Measurements from ENCODE around the gene KIF5A.

KIF5A gene

DNA sequence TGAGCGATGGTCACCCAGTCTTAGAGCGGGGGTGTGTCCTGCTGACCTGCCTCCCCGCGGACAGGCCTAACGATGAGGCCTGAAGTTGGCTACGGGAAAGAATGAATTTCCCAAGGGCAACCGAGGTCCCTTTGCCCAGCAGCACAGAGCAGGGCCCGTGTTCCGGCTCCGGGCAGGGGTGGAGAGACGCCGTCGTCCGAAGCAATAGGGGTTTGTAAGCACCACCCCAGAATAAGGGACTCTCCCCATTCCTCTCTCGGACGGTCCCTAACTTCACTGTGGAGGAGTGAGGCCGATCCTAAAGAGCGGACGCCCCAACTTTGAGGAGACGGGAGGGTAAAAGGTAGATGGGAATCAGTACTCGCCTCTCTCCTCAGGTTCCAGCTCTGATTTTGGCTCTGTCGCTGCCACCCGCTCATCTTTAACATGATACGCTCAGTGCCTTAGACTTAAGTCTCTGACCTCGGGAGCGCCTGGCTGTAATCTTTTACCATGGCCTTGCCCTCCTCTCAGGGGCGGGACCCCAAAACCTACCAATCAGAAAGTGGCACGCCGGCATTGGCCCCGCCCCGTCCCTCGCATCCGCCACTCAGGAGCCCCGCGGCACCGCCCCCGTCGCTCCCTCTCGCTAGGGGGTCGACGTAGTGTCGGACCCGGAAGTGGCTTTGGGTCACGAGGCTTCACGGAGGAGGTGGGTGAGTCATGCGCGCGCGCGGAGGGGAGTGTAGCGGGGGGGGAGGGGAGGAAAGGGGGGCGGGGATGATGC, 29.6 kb upstream of the KIF5A start, which contains the start of gene DDIT3:
TSS of gene DDIT3 (minus strand) at position 462 of the 766 bp plus-strand sequence. CDS start 3,108 bp downstream, outside the sequence.
- peak; percentile 100 for DNase-seq

DNA sequence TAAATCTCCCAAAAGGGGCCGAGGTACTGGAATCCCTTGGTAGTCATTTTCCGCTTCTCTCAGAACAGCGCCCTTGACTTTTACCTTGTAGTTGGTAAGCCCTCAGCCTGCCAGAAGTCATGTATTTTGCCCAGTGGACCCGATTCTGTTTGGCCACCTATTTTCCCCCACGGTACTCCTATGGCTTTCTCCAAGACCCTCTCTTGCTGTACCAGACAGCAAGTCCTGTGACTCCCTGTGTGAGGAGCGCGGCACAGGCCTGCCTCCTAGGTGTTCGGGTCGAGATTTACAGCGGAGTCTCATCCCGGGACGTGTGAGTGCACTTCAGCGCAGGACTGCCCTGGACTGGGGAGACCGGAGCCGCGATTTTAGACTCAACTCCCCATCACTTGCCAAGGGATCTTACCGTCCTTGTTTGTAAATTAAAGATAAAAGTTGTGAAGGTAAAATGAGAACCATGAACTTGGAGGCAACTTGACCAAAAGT, 28.3 kb upstream of the KIF5A start:
- DNase-seq = no peak

DNA sequence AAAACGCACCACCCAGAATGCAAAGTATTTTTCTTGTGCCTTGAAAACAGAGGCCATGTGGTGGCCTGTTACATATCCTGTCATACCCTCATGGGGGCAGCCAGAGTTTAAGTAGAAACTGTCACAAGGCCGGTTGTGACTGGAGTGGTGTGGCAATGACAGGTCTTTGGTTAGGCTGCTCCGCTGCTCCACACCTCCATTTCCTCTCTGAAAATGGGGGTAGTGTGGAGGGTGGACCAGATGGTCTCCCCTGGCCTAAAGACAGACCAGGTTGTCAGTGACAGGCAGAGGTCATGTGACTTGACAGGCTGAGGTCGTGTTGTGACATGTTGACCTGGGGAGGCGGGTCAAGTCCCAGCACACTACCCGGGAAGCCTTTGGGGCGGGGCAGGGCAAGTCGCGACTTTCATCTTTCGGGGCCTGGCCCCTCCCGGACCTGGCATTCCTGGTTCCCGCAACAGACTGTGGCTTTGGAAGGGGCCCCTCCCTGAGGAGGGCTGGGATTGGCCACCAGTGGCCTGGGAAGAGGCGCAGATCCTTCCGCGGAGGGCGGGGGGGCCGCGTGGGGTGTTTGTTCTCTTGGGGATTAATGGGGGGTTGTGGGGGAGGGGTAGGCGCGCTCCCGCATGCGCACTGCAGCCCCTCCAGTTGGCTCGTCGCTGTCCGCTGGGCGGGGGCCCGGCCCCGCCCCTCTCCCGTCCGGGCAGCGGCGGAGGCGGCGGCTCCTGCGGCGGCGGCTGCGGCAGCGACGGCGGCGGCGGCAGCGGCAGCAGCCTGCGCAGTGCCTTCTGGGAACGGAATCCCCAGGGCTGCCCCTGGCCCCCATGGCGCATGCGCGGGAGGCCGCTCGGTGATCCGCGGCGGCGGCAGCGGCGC, 27.6 kb upstream of the KIF5A start, which contains the start of gene MBD6:
TSS of gene MBD6 (plus strand) at position 814 of the 876 bp plus-strand sequence. CDS start 1,480 bp downstream, outside the sequence.
- DNase-seq = peak; percentile 94

DNA sequence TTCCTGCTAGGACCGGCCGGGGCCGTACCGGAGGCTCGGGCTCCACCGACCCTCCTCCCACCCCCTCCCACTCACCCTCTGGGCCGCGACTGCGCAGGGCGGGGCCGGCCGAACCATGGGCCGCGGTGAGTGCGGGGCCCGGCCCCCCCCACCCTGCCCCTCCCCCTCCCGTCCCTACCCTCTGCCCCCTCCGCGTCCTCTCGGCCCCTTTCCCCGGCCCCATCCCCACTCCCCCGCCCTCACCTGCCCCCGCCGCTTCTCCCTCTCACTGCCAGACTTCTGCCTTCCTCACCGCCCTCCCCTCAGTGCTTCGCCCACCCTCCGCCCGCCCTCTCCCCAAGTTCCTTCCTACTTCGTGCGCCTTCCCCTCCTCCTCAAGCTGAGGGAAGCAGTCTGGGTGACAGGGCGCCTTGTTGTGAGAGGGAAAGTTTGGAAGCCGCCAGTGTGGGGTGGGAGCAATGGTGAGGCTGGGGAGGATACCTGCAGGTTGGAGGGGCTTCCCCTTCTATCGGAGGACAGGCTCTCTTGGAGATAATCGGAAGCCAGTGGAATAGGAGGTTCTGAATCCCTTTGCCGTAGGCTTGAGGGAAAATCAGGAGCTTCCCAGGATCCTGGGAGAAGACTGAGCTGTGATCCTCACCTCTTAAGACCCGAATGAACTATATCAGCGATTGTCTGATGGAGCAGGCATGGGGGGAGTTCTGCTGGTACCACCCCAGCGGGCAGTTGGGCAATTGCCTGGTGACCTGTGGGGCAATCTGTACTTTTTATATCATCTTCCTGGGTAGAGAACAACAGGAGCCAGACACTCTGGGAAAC, 26.7 kb upstream of the KIF5A start:
- peak; percentile 71 for DNase-seq

DNA sequence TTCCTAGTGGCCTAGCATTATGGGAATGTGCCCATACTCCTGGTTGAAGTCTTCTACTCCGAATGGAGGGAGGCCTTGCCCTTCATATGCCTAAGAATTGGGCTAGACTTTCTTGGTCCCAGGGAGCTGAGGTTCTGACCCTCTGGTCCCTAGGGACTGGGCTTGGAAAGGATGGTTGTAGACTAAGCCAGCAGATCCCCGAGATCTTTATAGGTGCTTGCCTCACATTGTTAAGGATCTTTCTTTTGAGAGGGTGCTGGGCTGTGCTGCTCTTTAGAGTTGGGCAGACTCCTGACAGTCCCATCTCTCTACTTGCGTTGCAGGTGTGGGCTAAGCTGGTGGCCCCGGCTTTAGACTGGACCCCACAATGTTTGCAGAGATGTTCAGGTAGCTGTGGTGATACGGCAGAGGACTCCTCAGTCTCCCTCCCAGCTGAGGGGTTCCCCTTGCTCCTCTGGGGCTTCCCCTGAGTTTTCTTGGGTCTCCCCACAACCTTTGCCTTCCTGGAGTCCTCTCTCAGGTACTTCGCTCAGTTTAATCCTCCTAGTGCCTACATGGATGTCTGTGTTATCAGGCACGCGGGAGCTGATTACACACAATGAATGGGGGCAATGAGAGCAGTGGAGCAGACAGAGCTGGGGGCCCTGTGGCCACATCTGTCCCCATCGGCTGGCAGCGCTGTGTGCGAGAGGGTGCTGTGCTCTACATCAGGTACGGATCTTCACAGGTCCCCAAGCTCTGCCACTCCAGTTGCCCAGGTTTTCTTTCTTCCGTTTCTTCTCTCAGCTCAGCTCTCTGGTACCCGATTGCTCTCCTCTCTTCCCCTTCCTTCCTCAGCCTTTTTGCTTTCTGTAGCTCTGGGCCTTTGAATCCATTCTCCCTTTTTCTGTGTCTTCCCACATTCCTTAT, 25.9 kb upstream of the KIF5A start:
- peak; percentile 35 for DNase-seq

DNA sequence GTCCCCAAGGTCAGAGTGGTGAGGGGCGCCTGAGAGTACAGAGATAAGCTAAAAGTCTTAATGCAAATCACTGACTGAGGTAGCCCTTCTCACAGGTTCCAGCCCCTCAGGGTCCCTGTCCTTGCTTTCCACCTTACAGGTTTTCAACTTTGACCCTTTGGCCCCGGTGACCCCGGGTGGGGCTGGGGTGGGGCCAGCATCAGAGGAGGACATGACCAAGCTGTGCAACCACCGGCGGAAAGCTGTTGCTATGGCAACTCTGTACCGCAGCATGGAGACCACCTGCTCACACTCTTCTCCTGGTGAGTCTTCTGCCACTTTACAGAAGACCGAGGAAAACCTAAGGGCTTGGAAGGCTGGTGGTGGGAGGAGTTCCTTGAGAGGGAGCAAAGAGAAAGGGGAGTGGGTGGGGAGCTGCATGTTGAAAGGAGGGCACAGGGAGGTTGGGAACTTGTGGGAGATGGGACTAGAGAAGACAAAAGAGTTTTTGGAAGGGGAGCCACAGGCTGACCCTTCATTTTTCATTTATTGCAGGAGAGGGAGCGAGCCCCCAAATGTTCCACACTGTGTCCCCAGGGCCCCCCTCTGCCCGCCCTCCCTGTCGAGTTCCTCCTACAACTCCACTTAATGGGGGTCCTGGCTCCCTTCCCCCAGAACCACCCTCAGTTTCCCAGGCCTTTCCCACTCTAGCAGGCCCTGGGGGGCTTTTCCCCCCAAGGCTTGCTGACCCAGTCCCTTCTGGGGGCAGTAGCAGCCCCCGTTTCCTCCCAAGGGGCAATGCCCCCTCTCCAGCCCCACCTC, 24.8 kb upstream of the KIF5A start:
- no peak for DNase-seq

DNA sequence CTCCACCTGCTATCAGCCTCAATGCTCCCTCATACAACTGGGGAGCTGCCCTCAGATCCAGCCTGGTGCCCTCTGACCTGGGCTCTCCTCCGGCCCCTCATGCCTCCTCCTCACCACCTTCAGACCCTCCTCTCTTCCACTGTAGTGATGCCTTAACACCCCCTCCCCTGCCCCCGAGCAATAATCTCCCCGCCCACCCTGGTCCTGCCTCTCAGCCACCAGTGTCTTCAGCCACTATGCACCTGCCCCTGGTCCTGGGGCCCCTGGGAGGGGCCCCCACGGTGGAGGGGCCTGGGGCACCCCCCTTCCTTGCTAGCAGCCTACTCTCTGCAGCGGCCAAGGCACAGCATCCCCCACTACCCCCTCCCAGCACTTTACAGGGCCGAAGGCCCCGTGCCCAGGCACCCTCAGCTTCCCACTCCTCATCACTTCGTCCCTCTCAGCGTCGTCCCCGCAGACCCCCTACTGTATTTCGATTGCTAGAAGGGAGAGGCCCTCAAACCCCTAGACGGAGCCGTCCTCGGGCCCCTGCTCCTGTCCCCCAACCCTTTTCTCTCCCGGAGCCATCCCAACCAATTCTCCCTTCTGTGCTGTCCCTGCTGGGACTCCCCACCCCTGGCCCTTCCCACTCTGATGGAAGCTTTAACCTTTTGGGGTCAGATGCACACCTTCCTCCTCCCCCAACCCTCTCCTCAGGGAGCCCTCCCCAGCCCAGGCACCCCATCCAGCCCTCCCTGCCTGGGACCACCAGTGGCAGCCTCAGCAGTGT, 24.0 kb upstream of the KIF5A start:
- no peak for DNase-seq

DNA sequence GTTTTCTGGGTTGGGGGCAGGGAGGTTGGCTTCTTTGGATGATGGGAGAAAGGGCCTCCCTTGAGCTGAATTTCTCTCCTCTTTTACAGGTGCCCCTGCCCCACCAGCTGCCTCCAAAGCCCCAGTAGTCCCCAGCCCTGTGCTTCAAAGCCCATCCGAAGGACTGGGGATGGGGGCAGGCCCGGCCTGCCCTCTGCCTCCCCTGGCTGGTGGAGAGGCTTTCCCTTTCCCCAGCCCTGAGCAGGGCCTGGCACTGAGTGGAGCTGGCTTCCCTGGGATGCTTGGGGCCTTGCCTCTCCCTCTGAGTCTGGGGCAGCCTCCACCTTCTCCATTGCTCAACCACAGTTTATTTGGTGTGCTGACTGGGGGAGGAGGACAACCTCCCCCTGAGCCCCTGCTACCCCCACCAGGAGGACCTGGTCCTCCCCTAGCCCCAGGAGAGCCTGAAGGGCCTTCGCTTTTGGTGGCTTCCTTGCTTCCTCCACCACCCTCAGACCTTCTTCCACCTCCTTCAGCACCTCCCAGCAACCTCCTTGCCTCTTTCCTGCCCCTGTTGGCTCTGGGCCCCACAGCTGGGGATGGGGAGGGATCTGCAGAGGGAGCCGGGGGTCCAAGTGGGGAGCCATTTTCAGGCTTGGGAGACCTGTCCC, 23.2 kb upstream of the KIF5A start:
- DNase-seq = no peak

DNA sequence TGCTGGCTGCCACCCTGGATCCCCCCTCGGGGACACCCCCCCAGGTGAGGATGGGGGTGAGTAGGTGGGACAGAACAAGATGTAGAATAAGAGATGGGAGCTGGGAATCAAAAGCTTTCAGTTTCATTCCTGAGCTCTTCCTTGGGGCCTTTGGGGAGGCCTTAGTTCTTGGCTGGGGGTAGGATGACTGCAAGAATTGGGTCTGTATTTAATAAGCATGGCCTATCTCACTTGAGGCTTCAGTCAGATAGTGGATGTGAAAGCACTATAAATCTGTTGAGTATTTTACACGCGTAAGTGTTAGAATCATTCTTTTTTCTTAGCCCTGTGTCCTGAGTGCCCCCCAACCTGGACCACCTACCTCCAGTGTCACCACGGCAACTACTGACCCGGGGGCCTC, 22.7 kb upstream of the KIF5A start:
- DNase-seq = no peak

DNA sequence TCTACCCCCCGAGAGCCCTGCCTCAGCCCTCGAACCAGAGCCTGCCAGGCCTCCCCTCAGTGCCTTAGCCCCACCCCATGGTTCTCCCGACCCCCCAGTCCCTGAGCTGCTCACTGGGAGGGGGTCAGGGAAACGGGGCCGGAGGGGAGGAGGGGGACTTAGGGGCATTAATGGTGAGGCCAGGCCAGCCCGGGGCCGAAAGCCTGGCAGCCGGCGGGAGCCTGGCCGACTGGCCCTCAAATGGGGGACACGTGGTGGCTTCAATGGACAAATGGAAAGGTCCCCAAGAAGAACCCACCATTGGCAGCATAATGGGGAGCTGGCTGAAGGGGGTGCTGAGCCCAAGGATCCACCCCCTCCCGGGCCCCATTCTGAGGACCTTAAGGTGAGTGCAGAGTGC, 21.7 kb upstream of the KIF5A start:
- no peak for DNase-seq

DNA sequence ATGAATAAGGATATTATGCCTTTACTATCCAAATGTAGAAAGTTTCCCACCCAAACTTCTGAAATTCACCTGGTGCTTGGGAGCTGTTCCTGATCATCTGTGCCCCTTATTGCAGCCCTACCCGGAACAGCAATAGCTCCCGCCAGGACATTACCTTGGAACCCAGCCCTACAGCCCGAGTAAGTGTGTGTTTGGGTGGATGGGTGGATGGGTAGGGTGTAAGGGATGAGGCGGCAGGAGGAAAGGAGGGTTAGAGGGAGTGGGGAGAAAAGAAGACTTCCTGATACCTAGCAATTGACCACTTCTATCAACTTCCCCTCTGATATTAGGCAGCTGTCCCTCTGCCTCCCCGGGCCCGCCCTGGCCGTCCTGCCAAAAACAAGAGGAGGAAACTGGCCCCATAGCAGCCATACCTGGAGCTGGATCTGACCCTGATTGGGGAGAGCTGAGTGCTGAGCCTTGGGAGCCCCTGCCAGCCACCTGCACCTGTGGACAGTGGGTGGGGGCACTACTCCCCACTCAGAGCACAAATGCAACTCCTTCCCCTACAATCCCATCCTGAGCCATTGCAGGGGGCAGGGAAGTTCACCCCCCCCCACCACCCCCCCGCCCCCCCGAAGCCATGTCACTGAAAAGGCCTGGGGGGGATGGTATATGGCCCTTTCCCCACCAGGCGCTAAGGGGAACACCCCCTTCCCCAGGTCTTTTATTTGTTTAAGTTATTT, 20.9 kb upstream of the KIF5A start:
- no peak for DNase-seq

DNA sequence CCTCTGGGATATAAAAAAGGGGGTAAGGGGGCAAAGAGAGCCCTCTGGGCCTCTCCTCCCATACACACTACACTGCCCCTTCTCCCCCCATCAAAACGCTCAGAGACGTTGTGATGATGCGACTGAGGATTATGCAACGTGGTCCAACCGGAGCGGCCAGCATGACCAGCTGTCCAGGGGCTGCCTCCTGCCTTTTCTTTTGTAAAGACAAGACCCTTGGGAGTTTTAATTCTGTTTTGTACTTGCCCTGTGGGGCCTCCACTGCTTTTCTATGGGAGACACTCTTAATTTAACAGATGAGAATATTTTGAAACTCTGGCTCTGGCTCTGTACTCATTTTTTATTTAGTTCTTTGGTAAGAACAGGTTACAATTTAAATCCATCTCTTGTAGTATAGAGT, 20.0 kb upstream of the KIF5A start:
- no peak for DNase-seq

DNA sequence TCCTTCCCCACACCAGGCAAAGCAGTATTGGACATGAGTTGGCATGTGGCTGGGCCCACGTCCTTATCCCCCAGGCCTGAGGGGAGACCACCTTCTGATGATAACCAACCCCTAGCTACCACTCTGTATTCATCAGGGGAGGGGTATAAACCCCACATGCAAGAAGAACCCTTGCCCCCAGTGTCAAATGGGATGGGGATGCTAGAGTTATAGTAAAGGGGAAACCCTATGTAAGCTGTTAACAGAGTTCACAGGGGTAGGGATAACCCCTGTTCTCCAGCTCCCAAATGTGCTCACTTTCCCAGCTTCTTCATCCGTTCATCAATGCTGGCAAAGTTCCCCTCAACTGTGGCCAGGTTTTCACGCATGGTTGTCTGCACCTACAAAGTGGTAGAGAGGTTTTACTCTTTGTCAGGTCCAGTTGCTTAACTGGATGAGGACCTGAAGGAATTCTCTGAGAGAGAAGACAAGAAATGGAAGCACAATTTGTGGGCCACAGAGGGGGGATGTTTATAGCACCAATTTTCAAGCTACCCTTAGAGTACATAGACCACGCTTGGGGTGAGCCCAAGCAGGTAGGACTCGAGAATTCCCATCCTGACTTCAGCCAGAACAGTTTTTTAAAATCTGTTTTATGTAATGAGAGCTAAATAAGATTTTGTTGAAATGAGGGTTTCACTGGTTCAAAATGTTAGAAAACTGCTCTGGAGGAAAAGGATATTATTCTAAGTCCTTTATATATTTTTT, 19.3 kb upstream of the KIF5A start:
- no peak for DNase-seq

DNA sequence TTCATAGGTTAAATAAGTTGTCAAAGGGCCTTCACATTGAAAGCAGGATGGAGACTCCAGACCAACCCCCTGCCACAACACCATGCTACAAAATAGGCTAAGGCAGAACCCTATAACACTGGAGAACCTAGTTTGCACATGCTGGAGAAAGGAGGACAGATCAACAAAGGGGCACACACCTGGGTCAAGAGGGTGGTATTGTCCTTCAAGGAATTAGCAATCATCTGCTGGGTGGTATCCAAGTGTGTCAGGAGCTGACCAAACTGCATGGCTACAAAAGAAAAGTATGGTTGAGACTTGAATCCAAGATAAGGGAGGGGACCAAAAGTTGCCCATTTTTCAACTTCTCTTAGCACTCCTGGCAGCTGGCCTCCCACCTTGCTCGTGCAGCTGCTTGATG, 18.0 kb upstream of the KIF5A start:
- DNase-seq = no peak

DNA sequence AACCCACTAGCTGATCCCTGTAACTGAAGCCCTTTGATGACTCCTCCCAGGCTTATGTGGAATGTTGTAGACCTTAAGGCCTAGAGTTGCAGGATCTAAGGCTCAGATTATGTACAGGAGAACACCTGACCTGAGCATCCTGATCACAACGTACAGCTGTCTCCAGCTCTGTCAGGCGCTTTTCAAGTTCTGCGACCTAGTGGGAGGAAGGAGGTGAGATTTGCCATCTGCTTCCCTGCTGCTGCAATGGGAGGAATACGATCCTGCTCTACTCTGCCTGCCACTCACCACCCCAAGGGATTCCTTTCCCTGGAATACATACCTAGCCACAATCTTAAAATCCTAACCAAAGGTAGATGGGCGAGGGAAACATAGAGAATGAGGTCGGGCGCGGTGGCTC, 16.7 kb upstream of the KIF5A start:
- no peak for DNase-seq

DNA sequence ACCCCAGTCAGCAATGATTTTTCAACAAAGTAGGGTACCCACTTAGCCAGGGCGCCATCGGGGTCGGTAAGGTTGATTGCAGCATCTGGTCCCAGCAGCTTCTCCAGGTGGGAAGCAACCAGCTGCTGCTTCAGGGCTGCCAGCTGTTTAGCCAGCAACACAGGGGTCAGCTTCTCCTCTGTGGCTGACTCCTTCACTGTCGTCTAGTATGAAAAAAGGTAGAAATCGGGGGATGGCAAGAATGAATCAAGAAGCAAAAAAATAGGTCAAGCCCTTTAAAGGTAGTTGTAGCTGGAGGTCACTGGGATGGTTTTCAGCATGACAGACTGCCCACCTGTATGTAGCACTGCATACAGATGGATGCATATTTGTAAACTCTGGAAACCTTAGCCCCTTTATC, 15.6 kb upstream of the KIF5A start:
- DNase-seq = no peak

DNA sequence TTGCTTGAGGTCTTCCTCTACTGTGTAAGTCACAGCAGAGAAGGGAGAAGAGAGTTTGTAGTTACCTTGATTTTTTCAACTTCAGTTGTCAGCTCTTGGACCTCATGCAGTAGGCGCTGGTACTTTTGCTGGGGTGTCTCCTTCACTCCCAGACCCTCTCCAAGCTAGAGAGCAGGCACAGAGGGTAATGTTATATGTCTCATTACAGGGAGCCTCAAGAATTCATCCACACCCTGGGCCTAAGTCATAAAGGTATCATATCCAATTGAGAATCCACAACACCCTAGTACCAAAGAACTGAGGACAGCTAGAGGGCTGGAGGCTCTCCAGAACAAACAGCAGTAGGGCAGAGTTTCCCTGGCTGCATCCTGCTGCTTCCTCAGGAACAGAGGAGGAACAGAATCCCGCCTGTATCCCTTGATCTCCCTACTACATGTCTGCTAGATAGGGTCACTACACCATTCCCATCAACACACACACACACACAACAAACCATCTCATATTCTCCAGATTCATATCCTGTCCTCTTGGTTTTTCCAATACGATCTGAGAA, 14.8 kb upstream of the KIF5A start:
- no peak for DNase-seq

Measured in CD4-positive, alpha-beta T cell treated with Interleukin-15 for 1 hour (primary cell).